ENCODE data around the gene HAUS7.

The HAUS7 gene

GRCh38 chrX:153470411-153471363 lies at the start of gene HAUS7:
Gene HAUS7, minus strand, starts transcription at chrX:153470576. Its CDS starts 19 bp downstream, at chrX:153470557.
- peak; percentile 96 for DNase-seq

DNA sequence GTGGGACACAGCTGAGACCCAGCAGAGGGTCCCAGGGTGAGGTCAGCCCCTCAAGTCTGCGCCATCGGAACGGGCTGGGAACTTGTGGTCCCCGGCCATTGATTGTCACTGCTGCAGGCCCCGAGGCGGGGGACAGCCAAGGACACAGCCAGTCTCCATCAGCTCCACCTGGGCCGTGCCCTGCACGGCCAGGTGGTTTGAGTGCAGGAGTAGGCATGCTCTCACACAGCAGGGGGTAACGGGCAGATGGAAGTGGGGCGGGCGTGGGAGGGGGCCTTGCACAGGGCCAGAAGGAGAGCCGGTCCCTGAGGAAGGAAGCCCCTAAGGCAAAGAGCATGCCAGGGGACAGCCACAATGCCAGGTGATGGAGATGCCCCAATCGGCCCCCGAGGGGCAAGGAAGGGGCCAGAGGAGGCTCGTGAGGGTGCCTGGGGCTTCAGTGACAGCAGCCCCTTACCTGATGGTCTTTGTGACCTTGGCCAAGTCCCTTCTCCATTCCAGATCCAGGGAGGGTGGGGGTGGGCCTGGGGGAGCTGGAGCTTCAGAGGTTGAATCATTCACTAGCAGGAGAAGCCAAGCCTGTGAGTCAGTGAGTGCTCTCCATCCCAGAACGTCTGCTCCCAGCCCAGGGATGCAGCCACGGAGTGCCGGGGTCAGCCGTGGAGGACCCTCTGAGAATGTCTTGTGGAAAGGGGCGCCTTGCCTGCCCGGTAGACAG lies 49.4 kb upstream of the HAUS7 start:
- no peak for DNase-seq

GRCh38 chrX:153517946-153518834 lies 47.8 kb upstream of the HAUS7 start:
- no peak for DNase-seq

DNA sequence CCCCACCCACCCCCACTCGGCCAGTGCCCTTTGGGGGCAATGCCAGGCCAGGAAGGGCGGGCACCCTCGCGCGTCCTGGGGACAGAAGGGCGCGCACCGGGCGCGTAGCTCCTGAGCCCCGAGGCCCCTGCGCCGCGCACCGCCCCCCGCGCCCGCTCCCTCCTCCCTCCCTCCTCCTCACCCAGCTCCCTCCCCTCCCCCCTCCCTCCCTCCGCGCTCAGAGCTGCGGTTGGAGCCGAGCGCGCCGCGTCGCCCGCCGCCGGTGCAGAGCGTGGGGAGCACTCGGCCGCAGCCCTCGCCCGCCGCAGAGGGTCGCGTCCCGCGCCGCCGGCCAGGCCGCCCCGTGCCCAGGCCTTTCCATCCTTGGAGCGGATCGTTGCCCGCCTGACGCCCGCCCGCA lies 47.0 kb upstream of the HAUS7 start, which contains the start of gene ATP2B3:
TSS of gene ATP2B3 (plus strand) at position 220 of the 400 bp plus-strand sequence. CDS start 18,606 bp downstream, outside the sequence.
- no peak for DNase-seq

- DNase-seq: no peak
These were observed 45.7 kb upstream of the HAUS7 start for GRCh38 chrX:153516073-153516472.

DNA sequence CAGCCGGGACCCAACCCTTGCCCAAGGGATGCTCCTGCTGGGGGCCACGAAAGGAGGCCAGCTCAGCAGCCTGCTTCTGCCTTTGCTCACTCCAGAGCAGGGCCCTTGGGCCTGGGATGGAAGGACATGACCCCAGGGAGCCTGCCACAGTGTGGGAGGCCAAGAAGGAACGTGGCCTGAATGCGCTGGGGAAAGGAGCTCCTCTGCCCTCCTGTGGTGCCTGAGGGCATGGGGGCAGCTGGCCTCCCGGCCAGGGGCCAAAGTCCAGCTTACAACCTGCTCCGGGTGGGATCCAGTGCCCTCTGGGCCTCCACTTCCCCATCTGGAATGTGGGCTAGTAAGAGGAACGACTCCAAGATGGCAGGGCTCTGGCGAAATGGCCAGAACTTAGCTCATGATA lies 45.1 kb upstream of the HAUS7 start:
- DNase-seq: no peak

GRCh38 chrX:153514259-153514658 lies 43.9 kb upstream of the HAUS7 start:
- no peak for DNase-seq

GRCh38 chrX:153513265-153513664 lies 42.9 kb upstream of the HAUS7 start:
- no peak for DNase-seq

DNA sequence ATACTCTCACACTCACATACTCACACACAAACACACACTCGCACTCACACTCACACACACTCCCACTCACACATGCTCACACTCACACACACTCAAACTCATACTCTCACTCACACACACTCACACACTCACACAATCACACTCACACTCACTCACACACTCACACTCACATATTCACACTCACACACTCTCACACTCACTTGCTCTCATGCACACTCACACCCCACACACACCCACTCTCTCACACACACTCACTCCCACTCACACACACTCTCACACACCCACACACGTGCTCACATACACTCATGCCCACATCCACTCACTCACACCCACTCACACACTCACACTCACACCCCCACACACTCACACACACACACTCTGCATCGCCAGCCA lies 42.1 kb upstream of the HAUS7 start:
- DNase-seq: no peak

- no peak for DNase-seq
These were observed 41.6 kb upstream of the HAUS7 start for GRCh38 chrX:153511784-153512500.

- no peak for DNase-seq
These were observed 40.0 kb upstream of the HAUS7 start for GRCh38 chrX:153510383-153510782.

GRCh38 chrX:153509592-153509991 lies 39.2 kb upstream of the HAUS7 start:
- no peak for DNase-seq

DNA sequence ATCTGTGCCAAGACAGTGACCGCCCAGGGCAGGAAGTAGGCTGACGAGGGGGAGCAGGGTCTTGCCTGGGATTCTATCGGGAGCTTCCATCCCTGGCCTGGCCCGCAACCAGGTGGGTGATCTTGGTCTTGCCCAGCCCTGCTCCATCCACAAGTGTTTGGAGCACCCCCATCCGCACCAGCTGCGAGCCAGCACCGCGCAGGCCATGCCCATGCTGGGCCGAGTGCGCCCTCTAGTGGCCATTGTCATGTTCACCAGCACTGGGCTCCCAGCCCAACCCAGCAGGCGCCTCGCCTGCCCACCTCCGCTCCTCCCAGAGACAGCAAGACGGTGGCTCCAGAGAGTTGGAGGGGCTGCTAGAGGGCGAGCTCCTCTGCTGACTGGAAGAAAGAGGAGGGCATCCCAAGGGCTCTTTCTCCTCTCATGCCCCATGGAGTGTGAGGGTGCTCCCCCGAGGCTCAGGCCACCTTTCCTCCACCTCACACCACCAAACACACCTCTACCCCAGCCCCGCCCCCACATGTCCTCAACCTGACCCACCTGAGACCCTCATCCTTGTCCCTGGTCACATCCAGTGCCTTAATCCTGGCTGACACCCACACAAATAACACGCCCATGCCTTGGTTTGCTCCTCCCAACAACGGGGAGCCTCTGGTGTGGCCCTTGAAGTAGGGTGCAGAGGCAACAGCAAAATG lies 37.3 kb upstream of the HAUS7 start:
- peak; percentile 85 for DNase-seq

- no peak for DNase-seq
These were observed 35.0 kb upstream of the HAUS7 start for GRCh38 chrX:153505361-153505760.

- DNase-seq: no peak
These were observed 34.2 kb upstream of the HAUS7 start for GRCh38 chrX:153504445-153505016.

GRCh38 chrX:153502796-153503195 lies 32.4 kb upstream of the HAUS7 start:
- DNase-seq: no peak

GRCh38 chrX:153502131-153502530 lies 31.8 kb upstream of the HAUS7 start:
- DNase-seq: no peak

- DNase-seq: no peak
These were observed 31.2 kb upstream of the HAUS7 start for GRCh38 chrX:153501530-153501929.

DNA sequence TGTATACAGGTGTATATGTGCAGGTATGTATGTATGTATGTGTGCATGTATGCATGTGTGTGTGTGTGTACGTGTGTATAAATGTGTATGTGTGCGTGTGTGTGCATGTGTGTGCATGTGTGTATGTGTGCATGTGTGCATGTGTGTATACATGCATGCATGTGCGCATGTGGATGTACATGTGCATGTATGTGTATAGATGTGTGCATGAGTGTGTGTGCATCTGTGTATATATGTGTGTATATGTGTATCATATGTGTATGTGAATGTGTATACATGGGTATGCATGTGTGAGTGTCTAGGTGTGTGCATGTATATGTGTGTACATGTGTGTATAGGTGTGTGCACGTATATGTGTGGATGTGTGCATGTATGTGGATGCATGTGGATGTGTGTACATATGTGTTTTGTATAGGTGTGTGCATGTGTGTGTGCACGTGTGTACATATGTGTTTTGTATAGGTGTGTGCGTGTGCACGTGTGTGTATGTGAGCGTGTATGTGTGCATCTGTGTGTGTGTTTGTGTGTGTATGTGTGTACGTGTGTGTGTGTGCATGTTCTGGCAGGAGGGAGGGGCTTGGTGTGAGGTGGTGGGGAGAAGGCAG lies 30.4 kb upstream of the HAUS7 start:
- no peak for DNase-seq

DNA sequence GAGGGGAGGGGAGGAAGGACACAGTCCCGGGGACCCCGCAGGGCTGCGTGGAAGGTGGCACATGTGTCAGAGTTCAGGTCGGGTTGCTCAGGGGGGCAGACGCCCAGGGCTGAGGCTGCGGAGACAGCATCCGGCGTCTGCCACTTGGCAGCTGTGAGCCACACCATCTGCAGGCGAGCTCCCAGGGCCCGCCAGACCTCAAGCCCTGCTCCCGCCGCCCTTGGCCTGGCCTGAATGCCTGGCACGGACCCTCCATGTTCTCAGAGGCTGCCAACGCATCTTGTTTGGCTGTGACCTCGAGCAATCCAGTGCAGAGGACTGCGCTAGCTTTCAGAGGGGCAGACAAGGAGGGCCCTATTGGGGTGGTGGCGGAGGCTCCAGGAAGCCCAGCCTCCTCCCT lies 29.5 kb upstream of the HAUS7 start:
- peak; percentile 63 for DNase-seq

DNA sequence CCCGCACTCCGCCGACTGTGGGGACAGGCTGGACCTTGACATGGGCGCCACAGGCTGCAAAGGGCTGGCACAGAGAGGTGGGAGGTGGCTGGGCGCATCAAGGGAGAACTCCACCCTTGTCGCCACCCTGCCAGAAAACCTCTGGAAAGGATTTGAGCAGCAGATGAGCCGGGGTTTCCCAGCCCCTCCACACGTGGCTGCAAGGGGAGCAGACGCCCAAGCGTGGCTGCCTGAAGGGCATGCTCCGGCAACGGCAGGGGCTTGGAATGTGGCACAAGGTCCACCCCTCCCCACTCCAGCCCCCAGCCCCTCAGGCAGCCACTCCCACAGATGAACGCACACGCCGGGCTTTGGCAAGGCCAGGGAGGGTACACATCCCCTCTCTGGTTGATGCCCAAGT lies 29.0 kb upstream of the HAUS7 start:
- no peak for DNase-seq

Data from right hindlimb (tissue), 1 donor.